HG03066 (cell line): Measurements from ENCODE around the gene DEFB123.

Experiments
- ATAC-seq: cut with Tn5 transposase; IDR thresholded peaks from one replicate; pipeline ENCODE4 v1.9.1; 2021; ENCODE audit warnings: low read depth; ENCODE audit not compliant: unreplicated experiment

The DEFB123 gene

DNA sequence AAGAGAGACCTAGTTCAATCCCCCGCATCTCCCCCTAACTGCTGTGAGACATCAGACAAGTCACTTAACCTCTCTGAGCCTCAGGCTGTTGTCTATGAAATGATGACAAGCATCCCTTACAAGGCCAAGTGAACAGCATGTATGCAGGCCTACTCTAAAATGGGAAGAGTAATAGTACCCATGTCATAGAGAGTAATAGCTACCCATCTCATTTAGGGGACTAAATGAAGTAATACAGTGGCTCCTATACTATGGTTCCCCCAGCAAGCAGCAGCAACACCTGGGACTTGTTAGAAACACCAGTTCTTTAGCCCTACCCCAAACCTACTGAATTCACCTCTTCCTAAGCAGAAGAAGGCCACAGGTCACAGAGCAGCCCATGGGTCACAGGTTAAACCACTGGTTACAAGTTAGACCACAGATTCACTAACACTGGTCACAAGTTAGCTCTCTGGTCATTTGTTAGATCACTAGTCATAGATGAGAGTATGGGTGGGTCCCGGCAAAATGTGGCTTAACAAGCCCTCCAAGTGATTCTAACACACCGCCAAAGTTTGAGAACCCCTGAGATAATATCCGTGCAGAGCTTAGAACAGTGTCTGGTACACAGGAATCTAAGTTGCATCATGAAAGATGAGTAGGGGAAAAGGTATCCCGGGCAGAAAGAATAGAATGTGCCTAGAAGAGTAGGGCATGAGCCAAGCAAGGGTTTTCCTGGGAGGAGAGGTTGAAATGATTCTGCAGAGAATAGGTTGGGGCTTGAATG lies 33.1 kb downstream of the DEFB123 start:
- ATAC-seq = no peak

DNA sequence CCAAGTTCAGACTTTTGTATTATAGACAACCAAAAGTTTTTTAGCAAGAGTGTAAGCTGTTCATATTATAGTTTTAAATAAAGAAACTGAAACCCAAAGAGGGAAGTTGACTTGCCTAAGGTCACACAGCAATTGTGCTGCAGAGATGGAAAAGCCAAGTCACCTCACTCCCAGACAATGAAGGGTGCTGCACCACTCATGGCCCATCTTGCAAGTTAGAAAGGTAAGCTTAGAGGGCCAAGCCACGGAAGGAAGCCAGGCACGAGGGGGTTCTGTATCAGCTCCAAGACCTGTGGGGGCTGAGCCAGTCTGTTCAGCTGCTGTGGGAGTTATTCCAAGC lies 33.6 kb downstream of the DEFB123 start:
- no peak for ATAC-seq

DNA sequence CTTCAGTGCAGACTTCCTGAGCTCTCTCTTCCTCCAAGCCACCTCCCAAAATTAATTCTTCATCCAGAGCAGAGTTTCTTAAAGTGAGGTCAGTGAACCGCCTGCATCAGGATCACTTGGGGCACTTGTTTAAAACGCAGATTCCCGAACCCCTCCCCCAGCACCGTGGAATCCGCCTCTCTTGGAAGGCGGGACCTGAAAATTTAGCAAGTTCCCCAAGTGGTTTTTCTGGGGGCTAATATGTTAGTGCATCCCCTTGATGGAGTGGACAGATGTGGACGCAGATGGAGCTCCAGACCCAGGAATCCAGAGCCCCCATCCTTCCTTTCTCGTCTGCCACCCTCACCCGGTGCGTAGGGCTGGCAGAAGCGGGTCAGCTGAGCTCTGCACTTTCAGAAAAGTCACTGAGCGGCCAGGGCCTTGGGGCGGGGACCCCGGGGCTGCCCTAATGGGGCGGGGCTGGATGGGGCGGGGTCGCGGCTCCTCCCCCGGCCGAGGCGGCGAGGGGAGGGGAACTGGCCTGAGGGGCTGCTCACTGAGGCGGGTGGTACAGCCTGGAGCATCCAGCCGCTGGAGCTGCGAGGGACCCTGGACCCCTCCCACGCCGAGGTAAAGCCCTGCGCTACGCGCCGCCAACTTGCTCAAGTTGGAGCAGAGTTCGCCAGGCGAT lies 34.5 kb downstream of the DEFB123 start, which contains the start of the genes DEFB124 and REM1:
TSS of gene DEFB124 (minus strand) at position 370 of the 670 bp plus-strand sequence. CDS start 2,114 bp downstream, outside the sequence.
TSS of gene REM1 (plus strand) at position 531 of the 670 bp plus-strand sequence. CDS start 1,158 bp downstream, outside the sequence.
- no peak for ATAC-seq

DNA sequence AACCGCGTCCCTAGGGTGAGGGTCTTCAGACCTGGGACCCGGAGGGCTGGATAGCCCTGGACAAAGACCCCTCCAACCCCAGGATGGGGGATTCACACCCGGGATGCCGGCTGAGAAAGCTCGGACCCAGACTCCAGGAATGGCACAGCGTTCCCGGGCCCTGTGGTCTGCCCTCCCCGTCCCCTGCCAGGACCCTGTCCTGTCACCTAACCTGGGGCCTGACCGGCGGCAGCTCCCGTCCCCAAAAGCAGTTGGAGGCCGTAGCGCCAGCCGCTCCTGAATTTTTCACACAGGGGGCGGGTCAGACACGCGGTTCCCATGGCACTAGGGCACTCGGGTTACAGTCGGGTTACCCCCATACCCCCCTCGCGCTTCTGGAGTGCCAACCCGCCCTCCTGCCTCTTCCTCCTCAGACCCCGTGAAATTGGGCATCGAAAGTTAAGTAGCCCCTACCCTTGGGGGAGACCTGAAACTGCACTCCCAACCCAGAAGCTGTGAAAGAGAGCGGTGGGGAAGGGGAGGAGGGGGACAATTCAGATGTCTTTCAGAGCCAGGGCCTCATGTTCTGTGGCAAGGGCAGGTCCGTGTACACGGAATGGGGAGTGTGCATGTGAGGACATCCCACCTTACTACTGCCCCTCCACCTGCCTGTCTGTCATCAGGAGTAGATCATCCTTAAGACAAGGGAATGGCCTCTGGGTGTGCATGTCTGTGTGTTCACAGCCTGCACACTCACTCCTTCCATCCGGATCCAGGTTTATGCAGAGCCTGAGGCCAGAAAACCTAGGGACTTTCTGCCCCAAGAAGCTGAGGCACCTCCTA lies 35.3 kb downstream of the DEFB123 start:
- ATAC-seq = no peak

DNA sequence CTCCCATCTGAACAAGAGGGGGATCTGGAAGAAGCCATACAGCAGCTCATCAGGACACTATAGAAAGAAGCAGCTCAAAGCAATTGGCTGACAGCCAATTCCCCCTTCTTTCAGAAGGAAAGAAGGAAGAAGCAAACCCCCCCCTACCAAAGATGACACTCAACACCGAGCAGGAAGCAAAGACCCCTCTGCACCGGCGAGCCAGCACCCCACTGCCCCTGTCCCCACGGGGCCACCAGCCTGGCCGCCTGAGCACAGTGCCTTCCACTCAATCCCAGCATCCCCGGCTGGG lies 35.8 kb downstream of the DEFB123 start:
- no peak for ATAC-seq

DNA sequence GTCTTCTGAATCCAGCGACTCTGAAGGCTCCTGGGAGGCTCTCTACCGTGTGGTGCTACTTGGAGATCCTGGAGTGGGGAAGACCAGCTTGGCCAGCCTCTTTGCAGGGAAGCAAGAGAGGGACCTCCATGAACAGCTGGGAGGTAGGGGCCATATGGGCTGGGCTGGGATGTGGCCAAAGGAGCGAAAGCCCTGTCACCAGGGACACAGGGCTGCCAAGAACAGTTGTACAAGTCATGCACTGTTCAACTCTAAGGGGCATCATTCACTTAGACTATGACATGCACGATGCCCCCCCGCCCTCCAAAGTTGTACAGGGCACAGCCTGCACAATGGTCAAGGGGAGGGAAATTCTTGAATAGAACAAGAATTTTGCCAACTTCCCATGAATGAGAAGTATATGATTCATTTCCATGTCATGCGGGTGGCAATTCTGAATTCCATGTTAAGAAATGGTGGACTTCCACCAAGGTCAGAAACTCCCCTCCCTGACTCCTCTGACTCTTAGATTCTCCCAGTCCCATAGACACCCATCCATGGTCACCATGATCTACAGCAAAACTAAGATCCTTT lies 36.3 kb downstream of the DEFB123 start:
- ATAC-seq = no peak

DNA sequence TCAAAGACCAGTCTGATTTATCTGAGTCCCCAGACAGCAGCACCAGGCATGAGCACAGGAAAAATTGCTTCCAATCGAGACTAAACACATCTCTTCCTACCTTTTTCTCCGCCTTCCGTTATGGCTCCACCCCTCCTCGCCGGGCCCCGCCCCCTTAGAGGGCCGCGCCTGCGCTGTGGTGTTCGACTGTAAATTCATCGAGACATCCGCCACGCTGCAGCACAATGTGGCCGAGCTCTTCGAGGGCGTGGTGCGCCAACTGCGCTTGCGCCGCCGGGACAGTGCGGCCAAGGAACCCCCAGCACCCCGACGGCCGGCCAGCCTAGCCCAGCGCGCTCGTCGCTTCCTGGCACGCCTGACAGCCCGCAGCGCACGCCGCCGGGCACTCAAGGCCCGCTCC lies 43.6 kb downstream of the DEFB123 start:
- no peak for ATAC-seq

DNA sequence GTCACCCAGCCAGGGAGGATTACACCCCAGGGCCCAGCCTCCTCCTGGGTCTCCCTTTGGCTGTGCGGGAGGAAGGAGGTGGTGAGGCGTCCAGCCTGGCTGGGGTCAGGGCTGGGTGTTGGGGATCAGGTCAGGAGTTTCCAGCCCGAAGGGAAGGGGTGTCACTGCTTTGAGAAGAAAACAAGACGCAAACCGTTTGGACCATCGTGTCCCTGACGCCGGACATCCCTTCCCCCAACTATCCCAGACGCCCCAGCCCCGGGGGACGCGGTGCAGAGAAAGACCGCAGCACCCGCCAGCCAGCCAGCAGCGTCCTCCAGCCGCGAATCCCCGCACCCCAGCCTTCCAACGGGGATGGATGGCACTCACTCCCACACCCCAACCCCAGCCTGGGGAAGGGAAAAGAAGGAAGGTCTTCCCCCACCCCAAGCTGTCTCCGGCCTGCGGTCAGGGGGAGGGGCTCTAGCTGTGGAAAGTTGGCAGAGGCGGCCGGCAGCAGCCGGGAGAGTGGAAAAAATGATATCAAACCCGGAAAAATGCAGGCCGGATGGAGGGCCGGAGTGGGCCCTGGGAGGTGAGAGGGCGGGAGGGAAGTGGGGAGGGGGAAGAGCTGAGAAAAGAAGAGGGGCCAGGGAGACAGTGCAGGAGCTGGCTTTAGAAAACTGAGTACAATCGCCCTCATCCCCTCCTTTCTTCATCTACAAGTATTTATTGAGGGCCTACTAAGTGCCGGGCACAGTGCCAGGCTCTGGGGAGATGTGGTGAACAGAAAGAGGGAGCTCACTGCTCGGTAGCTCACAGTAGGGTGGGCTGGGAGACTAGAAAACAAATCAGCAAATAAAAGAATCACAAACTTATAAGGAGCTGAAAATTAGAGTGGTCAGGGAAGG lies 45.3 kb downstream of the DEFB123 start:
- ATAC-seq = no peak

DNA sequence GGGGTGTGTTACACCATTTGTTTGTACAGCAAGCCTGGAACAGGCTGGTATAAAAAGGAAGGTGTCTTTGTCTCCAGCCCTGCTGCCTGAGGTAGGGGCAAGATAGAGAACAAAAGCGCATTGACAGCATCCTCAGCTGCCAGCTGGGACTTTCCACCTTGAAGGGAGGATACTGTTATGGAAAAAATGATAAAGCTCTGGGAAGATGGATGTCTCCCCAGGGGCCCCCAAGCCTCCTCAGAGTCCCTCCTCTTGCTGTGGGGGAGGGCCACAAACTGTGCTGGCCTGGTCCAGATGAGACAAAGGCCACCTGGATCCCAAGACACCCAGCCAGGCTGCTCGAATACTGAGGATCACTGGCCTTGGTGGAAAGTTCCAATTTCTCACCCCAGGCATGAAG lies 47.7 kb downstream of the DEFB123 start:
- no peak for ATAC-seq

DNA sequence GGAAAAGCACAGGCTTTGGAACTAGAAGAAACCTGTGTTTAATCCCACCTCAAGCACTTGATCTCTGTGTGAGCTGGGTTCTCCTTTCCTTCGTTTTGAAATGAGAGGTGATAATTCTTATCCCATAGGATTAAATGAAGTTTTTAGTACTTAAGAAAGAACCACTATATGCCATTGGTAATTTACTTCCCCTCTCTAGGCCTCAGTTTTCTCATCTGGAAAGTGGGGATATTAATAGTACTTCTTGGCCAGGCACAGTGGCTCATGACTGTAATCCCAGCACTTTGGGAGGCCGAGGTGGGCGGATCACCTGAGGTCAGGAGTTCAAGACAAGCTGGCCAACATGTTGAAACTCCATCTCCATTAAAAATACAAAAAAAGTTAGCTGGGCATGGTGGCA lies 48.7 kb downstream of the DEFB123 start:
- no peak for ATAC-seq

DNA sequence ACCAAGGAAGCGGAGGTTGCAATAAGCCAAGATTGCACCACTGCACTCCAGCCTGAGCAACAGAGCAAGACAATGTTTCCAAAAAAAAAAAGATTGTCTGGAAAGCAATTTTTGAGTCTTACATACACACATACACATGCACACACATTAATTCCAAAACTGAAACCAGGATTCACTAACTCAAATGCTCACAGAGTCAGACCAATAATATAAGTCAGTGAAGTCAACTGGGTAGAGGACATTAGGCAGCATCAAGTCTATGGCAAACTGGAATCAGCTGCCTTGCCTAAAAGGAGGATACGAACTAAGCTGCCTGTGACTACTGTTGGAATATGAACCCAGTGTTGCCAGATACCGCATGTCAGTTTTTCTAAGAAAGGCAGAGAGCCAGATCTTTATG lies 50.3 kb downstream of the DEFB123 start:
- ATAC-seq = no peak

DNA sequence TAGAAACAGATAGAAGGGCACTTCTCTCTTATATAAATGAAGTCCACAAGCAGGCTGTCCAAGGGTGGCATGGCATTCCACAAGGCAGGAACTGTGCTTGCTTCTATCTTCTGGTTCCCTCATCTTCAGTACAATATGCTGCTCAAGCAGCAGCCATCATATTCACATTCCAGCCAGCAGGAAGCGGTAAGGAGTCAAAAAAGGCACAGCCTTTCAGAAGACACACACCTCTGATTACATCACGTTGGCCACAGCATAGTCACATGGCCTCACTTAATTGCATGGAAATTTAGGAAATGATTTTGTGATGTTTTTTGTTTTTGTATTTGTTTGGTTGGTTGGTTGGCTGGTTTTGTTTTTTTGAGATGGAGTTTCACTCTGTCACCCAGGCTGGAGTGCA lies 53.7 kb downstream of the DEFB123 start:
- no peak for ATAC-seq

DNA sequence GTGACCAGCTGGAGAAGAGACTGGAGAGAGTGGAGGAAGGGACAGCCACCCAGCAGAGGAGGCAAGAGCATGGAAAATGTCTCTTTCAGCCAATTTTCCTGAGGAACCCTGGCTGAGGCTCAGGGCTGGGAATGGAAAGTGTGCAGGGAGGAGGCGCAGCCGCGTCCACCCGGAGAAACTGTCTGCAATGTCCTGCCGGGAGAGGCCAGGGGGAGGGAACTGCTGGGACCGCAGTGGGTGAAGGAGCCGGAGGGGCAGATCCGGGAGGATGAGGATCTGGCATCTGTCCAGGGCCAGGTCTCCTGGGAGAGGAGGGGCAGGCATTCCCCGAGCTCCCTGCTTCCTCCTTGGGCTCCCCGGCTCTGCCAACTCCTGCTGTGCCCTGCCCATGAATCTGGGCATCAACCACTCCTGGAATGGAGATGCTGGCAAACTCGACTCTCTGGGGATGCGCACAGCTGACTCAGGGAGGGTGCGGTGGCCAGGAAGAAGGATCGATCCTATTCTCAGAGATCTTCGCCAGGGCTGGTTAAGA lies 56.4 kb downstream of the DEFB123 start:
- ATAC-seq = no peak

DNA sequence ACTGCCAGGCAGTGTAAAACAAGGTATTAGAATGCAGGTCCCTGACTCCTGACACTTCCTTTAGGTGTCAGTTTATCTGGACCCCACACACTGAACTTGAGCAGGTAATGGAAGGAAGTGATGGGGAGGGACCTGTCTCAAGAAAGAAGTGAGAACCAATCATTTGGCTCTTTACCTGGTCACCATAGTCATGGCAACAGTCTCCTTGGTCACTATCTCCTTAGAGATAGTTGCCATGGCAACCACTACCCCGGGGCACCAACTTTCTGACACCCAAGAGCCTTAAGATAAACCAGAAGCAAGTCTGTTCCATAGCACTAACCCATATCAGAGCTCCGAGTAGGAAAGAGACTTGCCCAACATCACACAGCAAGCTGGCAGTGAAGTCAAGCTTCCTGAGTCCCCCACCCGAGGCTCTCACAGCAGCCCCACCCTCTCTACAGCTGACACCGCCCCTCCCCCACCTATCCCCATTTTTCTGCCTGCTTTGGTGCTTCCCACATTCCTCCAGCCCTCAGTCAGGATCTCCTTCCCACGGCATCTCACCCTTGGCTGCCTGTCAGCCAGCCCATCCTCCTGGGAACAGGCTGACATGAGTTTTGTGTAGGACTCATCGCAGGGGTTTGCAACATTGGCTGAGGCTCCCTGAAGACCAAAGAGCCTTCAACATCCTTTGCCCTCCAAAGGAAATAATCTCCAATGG lies 57.6 kb downstream of the DEFB123 start:
- no peak for ATAC-seq
